Left ventricle myocardium inferior (tissue), 1 donor: ENCODE measurements around the gene SLC10A7. TPM values are rescaled to one million over a fixed set of nuclear protein-coding genes. Genes with fewer than 3 reads are reported as not detected.
A peak's percentile ranks its signal among the peaks of the same experiment; 100 is the strongest.

ENCODE experiments used
- DNase-seq: peaks from one replicate; pipeline ENCODE4 v3.0.0-alpha.2; 2020
- H3K27ac ChIP-seq: fragments of 200-600 bp; replicated peaks from 2 replicates; pipeline ENCODE4 v1.8.0; 2021
- H3K27me3 ChIP-seq: fragments of 200-600 bp; 2 replicates; pipeline ENCODE4 v1.8.0; 2021; ENCODE audit warnings: low read depth
- H3K36me3 ChIP-seq: fragments of 200-600 bp; 2 replicates; pipeline ENCODE4 v1.8.0; 2021
- H3K4me1 ChIP-seq: fragments of 200-600 bp; 2 replicates; pipeline ENCODE4 v1.8.0; 2021
- H3K4me3 ChIP-seq: fragments of 200-600 bp; 2 replicates; pipeline ENCODE4 v1.8.0; 2021; ENCODE audit warnings: mild to moderate bottlenecking, moderate library complexity
- H3K9me3 ChIP-seq: fragments of 200-600 bp; replicated peaks from 2 replicates; pipeline ENCODE4 v1.8.0; 2021
- intact Hi-C: fragments of 100-400 bp; cut with micrococcal nuclease; formaldehyde crosslinking; loops from one replicate; pipeline ENCODE4 v1.11.0; 2022
- total RNA-seq: library from RNA; stranded (reverse); fragmentation: NEBNext Ultra II Directional; extraction: Animal tissue kit (Norgen Biotek cat#: 25700); gene quantifications from one replicate; pipeline ENCODE4 v1.2.1, GENCODE V29; 2021
- TF ChIP-seq, protein P1 (sequence below): fragments of 200-600 bp; IDR thresholded peaks from 2 replicates; pipeline ENCODE4 v1.8.0; 2021; ENCODE audit warnings: antibody characterized with exemption, mild to moderate bottlenecking, borderline replicate concordance
- donor health status: DM: no; HTN: yes; CAD: no; lungs with severe emphysema.

Gene SLC10A7
- total RNA-seq, 1 donor from 2014 or later: 4.3 TPM

DNA sequence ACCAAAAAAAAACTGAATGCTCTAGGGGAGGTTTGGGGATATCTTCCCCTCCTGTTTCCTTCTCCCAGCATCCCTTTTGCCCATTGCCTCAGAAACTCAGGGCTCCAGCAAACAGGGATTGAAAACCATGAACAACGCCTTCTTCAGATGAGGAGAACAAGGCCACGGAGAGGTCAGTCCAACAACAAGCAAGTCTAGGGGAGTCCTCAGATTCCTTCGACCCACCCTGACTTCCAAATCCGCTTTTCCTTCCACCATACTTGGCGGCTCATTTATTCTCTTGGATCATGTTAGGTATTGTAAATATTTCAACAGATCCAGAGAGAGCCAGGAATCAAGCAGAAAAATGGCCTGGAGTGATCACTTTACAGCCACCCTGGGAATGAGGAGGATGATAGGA lies 285.5 kb downstream of the SLC10A7 start:
- intact Hi-C loops: no loop called here
- Histone ChIP-seq H3K36me3 (no peaks in the 10 kb centered on the region), H3K9me3 (peaks cover 13% of the 10 kb centered on the region), H3K27me3 (no peaks in the 10 kb centered on the region), H3K27ac (peak overlapping the region; percentile 69), H3K4me3 (no peak overlapping the region), H3K4me1 (peaks cover 43% of the 10 kb centered on the region)
- DNase-seq: no peak
- TF ChIP-seq, protein P1, sequence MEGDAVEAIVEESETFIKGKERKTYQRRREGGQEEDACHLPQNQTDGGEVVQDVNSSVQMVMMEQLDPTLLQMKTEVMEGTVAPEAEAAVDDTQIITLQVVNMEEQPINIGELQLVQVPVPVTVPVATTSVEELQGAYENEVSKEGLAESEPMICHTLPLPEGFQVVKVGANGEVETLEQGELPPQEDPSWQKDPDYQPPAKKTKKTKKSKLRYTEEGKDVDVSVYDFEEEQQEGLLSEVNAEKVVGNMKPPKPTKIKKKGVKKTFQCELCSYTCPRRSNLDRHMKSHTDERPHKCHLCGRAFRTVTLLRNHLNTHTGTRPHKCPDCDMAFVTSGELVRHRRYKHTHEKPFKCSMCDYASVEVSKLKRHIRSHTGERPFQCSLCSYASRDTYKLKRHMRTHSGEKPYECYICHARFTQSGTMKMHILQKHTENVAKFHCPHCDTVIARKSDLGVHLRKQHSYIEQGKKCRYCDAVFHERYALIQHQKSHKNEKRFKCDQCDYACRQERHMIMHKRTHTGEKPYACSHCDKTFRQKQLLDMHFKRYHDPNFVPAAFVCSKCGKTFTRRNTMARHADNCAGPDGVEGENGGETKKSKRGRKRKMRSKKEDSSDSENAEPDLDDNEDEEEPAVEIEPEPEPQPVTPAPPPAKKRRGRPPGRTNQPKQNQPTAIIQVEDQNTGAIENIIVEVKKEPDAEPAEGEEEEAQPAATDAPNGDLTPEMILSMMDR: no peak

GRCh38 chr4:146235654-146236177 lies 286.0 kb downstream of the SLC10A7 start:
- intact Hi-C loops: no loop called here
- Histone ChIP-seq H3K27ac (peak overlapping the region; percentile 69), H3K4me3 (no peak overlapping the region), H3K4me1 (peaks cover 38% of the 10 kb centered on the region), H3K27me3 (no peaks in the 10 kb centered on the region), H3K36me3 (no peaks in the 10 kb centered on the region), H3K9me3 (peaks cover 13% of the 10 kb centered on the region)
- peak; percentile 20 for DNase-seq
- TF ChIP-seq, protein P1: no peak

DNA sequence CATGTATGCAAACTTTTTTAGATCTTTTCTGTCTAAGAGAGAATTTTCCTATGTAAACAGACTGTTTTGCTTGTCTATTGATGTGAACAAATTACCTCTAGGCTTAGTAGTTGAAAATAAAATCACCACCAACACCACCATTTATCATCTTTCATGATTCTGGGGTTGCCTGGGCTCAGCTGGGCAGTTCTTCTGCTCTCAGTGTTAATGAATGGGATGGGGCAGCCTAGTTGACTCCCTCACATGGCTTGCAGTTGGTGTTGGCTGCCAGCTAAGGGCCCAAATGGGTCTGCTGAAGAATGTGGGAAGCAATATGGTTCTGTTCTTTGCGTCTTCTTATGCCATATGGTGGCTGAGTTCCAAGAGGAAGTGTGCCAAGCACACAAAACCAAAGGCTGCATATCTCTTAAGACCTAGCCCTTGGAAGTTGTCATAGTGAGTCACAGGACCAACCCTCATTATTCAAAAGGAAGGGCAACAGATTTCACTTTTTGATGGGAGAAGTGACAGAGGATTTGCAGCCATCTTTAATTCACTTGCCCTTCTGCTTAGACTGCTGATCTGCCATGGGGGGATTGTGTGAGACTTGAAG lies 289.5 kb downstream of the SLC10A7 start:
- Histone ChIP-seq H3K27me3 (no peaks in the 10 kb centered on the region), H3K4me3 (no peak overlapping the region), H3K36me3 (no peaks in the 10 kb centered on the region), H3K9me3 (peaks cover 13% of the 10 kb centered on the region), H3K27ac (no peak overlapping the region), H3K4me1 (peaks cover 24% of the 10 kb centered on the region)
- TF ChIP-seq, protein P1: no peak
- intact Hi-C loops: no loop called here
- DNase-seq: no peak

DNA sequence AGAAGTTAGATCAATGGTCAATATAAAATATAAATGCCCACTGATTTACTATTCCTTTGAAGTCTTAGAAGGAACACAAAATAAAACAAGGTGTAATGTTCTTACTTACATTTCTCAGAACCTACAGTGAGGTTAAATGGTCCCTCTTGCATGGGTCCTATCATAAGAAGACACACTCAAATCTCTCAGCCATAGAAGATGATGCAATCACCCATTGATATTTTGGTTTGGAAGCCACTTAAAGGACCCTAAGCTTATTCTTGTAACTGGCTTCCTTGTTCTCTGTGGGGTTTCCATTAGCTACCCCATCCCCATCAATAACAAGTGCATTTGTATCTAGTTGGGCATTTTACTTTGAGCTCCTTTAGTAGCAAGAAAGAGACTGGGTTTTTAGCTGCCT lies 292.3 kb downstream of the SLC10A7 start:
- Histone ChIP-seq H3K27ac (no peak overlapping the region), H3K36me3 (no peaks in the 10 kb centered on the region), H3K9me3 (peaks cover 13% of the 10 kb centered on the region), H3K4me3 (no peak overlapping the region), H3K4me1 (peaks cover under 1% of the 10 kb centered on the region), H3K27me3 (no peaks in the 10 kb centered on the region)
- intact Hi-C loops: no loop called here
- TF ChIP-seq, protein P1: no peak
- DNase-seq: no peak

DNA sequence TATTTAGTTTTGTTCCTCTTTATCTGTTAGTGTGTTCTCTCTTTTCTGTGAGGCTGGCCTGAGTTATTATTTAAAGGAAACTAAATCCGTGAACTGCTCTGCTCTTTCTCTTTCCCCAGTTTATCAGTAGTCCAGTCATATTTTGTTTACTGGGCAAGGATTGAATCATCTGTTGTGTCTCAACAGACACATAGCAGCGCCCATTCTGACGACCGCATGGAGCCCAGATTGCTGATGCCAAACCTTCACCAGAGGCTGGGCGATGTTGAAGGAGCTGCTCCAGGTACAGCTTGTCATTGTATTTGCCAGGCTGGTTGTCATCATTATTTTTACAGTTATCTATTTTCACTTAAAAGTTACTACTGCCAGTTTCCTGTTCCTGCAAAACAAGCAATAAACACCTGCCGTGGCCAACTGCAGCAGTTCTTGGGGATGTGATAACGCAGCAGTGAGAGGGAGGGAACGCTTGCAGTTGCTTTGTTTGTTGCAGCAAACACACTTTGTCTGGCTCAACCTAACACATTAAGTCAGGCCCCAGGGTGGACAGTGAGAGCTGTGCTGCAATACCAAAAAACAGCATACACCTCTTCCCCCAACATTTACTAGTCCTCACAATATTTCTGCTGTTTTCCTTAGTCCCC lies 297.3 kb downstream of the SLC10A7 start:
- intact Hi-C loops: no loop called here
- no peaks in the 10 kb centered on the region for H3K36me3 ChIP-seq
- DNase-seq: no peak
- TF ChIP-seq, protein P1: no peak
- H3K27me3 ChIP-seq: no peaks in the 10 kb centered on the region
- H3K27ac ChIP-seq: peak overlapping the region; percentile 35
- no peak overlapping the region for H3K4me3 ChIP-seq
- peaks cover 7% of the 10 kb centered on the region for H3K4me1 ChIP-seq
- no peaks in the 10 kb centered on the region for H3K9me3 ChIP-seq
